NCI-H526 (cell line): ENCODE data around the gene B4GALT1.
"Not testable (repeated sequence)": the region's sequence is repeated elsewhere in the genome, so short reads cannot be mapped to it uniquely, and the experiment has no call there.

ENCODE experiments used
- DNase-seq, 2 experiments: peaks; one replicate each; lab custom pipeline; 2025; lab: John Stamatoyannopoulos, UW

B4GALT1 gene

GRCh38 chr9:33103501-33104281 is 63.4 kb downstream of the B4GALT1 start:
- DNase-seq: no peak

- no peak for DNase-seq
These were observed 64.5 kb downstream of the B4GALT1 start for GRCh38 chr9:33102551-33103210.

GRCh38 chr9:33101104-33101951 is 65.8 kb downstream of the B4GALT1 start:
- DNase-seq: no peak

GRCh38 chr9:33099754-33100153 is 67.4 kb downstream of the B4GALT1 start:
- no peak for DNase-seq

- DNase-seq: no peak
These were observed 69.9 kb downstream of the B4GALT1 start for GRCh38 chr9:33097192-33097591.

GRCh38 chr9:33092634-33093033 is 74.5 kb downstream of the B4GALT1 start:
- no peak for DNase-seq

- not testable (repeated sequence) for DNase-seq
These were observed 81.5 kb downstream of the B4GALT1 start for GRCh38 chr9:33085672-33086071.

DNA sequence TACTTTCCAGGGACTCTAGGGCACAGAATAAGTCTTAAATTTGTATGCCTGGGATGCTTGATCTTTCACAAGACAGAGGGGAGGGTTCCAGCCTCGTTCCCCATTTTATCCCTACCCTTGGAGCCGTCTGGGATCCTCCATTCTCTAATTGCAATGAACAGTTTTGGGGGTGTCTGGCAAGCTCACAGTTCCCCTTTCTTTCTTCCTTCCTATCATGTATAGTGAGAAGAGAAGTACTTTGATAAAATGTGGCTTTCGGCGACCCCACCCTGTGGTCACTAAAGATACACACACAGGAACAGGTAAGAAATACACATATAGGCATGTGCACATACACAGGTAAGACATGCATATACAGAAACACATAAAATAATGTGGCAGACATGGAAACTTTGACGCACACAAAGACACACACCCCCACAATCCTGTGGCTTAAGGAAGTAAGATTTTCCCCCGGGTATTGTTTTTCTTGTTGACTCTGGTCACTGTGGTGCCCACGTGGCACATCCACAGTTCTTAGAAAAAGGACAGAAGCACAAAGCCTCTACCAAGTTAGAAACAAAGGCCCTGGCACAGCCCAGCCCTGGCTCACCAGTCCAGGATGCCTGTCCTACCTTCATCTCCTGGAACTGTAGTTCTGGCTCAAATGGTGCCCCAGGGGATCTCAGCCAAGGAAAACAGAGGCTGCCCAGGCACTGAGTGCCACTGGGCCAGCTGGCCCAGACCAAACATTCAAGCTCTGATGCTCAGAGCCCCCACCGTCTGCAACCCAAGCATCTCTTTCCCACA is 84.4 kb downstream of the B4GALT1 start:
- no peak for DNase-seq

- no peak for DNase-seq
These were observed 85.0 kb downstream of the B4GALT1 start for GRCh38 chr9:33082128-33082527.

DNA sequence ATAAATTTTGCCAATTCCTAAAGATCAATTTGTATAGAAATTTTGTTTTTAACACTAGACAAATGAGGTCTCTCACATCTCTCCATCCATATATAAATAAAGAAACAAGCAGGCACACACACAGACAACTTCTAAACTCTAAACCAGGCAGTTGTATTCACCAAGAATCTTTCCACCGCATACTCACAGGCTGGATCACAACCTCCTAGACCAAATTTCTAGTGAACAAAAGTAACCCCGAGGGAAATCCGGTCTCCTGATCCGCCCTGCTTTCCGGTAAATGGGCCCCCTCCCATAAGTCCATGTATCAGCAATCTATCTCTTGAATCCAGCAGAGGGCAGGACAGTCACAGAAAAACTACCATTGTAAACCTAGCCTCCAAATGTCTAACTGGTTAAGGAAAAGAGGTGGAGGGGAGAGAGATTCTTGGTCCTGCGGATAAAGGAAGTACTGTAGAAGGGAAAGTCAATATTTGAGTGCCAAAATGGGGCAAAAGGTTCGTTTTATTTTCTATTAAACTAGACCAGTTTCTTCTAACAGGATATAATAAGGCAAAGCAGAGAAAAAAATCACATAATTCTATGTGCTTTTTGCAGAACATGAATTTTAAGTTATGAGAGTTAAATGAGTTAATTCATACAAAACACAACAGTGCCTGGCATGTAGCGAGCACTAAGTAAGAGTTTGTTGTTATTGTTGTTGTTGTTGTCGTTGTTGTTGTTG is 85.8 kb downstream of the B4GALT1 start:
- DNase-seq: peak; percentile 86 to 87

- DNase-seq: no peak
These were observed 86.6 kb downstream of the B4GALT1 start for GRCh38 chr9:33080534-33080933.

DNA sequence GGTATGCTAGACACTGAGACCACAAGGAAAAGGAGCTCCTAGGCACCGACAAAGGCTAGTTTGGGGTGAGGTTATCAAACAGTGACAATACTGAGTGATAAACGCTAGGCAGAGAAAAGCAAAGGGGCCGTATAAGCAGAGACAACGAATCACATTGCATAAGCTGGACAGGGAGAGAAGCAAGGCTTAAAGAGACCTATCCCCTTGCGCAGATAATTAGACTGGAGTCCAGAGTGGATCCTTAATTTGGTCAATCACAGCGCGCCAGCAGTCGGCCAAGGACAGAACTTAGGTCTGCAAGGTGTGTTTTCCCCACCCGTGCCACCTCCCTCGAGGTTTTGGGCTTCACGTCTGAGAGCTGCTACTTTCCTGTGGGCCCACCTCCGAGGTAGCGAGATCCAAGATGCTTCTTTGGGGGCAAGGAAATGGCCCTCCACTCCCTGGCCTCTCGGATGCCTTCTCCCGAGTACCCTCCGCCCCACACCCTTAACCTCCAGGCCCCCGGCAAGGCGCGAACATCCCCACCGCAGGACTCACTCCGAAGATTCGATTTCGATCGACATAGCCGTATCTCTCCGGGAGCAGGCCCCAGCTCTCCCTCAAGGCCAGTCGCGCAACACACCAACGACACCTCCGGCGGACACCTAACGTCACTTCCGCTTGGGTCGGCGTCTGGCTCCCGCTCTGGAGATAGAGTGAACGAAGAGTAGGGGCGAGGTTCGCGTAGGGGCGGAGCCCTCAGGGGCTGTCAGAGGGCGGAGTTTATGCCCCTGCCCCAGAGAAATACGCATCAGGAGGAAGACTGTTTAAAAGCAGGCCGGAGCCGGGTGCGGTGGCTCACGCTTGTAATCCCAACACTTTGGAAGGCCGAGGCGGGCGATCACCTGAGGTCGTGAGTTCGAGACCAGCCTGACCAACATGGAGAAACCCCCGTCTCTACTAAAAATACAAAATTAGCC is 90.8 kb downstream of the B4GALT1 start, which contains the start of gene SMU1:
SMU1 (minus strand) TSS at position 629 of the 959 bp plus-strand sequence; CDS start at position 563, 66 bp downstream.
- DNase-seq: peak; percentile 96 to 98

DNA sequence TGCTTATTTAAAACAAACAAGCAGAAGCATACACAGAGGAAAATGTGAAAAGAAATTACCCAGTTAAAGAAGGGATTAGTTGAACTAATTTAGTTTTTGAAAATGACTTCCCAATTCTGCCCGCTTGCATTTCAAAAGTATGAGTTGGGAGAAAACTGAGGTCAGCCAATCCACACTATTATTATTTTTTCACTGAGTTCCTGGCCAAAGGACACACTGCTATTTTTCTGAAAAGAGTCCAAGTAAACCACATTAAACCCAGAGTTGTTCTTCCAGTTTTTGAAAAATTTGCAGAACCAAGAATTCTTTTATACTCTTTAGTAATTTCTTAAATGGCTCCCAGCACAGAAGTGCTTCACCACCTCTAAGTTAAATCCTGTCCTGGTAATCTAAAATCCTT is 98.1 kb downstream of the B4GALT1 start:
- no peak for DNase-seq

DNA sequence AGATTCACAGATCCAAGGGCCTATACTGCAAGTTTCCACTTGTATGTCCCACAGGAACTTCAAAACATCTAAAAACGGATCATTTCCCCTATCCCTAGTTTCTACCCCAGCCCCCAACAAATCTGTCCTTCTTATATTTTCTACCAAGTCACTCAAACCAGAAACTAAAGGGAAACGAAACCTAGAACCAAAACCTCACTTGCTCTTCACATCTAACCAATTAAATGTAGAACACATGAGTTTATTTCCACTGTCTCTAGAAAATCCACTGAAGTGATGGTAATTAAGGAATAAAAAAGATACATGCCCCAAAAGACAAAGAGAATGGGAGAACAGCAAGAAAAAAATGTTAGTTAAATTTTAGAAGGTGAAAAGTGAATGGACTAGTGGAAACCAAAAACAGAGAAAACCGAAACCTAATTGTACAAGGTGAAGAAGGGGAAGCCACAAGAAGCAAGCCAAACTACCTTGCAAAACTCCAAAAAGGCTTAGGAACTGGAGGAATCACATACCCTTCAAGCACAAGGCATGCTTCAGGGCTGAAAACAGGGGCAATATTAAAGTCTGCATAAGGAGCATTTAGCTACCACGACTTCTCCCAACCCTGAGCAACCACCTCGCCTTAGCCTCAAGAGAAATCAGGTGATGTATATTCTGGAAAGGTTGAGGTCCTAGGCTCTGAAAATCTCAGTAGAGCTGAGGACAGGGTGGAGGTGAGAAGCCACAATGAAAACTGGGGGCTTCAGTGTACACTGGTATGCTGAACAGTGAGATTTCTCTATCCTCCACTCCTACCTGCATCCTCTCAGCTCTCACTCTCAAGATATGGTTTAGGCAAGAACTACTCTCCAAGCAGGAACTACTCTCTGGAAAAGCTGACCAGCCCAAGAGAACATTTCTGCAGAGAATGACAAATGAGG is 101.7 kb downstream of the B4GALT1 start:
- DNase-seq: no peak
